HG03280 (cell line): Measurements from ENCODE around the gene ADORA2B.
"Not testable (repeated sequence)": the region's sequence is repeated elsewhere in the genome, so short reads cannot be mapped to it uniquely, and the experiment has no call there.

Experiments used
- ATAC-seq: cut with Tn5 transposase; IDR thresholded peaks from one replicate; pipeline ENCODE4 v1.9.1; 2021; ENCODE audit warnings: mild to moderate bottlenecking, moderate library complexity; ENCODE audit not compliant: unreplicated experiment

The ADORA2B gene

DNA sequence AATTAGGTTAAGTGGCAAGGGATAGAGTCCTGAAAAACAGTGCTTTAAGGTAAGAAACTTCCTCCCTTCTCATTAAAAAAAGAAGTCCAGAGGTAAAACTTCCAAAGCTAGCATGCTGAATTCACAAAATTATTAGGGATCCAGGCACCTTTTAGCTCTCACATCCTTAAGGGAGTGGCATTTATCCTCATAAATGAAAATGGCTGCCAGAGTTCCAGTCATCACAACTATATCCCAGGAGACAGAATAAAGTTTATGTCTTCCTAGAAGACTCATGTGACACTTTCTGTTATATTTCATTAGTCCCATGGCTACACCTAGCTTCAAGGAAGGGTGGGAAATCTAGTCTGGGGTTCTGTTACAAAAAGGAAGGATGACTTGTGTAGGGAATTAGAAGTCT lies 23.3 kb upstream of the ADORA2B start:
- no peak for ATAC-seq

GRCh38 chr17:15922586-15922985 lies 22.3 kb upstream of the ADORA2B start:
- no peak for ATAC-seq

DNA sequence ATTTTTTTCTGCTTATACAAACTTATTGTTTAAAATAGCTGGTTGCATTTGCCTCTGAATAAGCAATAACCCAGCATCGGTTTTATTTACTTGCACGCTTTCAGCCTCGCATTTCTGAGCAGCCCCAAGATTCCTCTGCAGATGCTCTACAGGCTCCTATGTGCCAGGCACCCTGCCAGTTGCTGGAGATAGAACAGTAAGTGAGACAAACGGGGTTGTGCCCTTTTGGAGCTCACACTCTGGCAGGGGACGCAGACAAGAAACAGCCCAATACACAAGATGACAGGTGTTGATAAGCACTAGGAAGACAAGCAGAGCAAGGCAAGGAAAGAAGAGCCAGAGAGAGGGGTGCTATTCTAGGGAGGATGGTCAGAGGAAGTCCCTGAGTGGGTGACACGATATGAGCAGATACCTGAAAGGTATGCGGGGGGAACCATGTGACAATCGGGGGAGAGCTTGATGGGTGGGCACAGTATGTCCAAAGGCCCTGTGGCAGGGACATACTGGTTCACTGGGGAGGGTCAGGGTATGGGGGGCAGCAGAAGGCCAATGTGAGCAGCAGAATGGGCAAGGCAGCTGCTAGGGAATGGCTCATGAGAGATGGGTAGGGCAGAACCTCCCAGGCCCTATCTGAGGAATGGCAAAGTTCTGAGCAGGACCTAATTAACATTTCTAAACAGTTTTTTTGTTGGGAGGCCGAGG lies 18.7 kb upstream of the ADORA2B start:
- no peak for ATAC-seq

GRCh38 chr17:15928286-15928785 lies 16.6 kb upstream of the ADORA2B start:
- no peak for ATAC-seq

DNA sequence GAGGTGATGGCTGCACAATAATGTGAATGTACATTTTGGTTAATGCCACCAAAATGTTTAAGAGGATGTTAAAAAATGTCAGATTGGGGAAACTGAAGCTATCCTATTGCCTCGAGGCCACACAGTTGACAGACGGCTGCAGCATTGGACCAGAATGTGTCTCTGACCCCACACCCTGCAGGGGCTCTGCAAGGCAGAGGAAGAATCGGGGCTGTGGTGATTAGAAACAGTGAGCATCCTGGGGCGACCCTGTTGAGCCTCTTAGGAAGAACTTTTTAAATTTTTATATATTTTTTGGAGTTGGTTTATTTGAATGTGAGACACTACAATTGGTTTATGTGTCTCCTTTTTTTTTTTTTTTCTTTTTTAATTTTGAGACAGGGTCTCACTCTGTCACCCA lies 15.0 kb upstream of the ADORA2B start:
- no peak for ATAC-seq

DNA sequence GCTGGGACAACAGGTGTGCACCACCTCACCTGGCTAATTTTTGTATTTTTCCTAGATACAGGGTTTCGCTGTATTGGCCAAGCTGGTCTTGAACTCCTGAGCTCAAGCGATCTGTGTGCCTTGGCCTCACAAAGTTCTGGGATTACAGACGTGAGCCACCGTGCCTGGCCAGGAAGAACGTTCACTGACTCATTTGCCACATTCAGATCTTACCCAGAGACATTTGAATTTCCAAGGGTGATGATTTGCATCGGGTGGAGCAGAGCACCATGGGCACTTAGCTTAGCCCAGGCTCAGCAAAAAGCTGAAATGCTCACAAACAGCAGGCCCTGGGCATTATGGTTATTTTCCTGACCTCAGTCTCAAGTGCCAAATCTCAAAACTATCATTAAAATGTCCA lies 14.5 kb upstream of the ADORA2B start:
- no peak for ATAC-seq

GRCh38 chr17:15931394-15931793 lies 13.5 kb upstream of the ADORA2B start:
- ATAC-seq, result no peak

- no peak for ATAC-seq
Observed at GRCh38 chr17:15934866-15935265, 10.1 kb upstream of the ADORA2B start.

- ATAC-seq, result no peak
Observed at GRCh38 chr17:15935891-15936290, 9.0 kb upstream of the ADORA2B start.

DNA sequence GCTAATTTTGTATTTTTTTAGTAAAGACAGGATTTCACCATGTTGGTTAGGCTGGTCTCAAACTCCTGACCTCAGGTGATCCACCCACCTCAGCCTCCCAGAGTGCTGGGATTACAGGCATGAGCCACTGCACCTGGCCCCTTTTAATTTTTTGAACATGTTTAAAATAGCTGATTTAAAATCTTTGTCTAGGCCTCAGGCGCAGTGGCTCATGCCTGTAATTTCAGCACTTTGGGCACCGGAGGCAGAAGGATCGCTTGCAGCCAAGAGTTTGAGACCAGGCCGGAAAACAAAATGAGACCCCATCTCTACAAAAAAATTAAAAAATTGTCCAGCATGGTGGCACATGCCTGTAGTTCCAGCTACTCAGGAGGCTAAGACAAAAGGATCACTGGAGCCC lies 8.4 kb upstream of the ADORA2B start:
- not testable (repeated sequence) for ATAC-seq

DNA sequence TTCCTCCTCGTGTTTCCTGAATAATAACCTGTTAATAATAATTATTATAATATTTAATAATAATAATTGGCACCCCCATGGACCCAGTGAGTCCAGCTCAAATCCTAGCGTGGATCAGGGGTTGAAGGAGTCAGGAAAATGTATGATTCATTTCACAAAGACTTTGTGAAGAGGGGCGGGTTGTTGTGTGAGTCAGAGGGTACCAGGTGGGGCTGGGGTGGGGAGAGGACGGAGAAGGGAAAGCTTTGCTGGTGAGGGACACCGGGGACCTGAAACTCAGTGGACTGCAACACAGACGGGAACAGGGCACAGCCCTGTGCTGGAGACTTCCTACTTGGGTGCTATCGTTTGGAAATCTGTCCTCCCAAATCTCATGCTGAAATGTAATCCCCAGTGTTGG lies 3.1 kb upstream of the ADORA2B start:
- no peak for ATAC-seq

DNA sequence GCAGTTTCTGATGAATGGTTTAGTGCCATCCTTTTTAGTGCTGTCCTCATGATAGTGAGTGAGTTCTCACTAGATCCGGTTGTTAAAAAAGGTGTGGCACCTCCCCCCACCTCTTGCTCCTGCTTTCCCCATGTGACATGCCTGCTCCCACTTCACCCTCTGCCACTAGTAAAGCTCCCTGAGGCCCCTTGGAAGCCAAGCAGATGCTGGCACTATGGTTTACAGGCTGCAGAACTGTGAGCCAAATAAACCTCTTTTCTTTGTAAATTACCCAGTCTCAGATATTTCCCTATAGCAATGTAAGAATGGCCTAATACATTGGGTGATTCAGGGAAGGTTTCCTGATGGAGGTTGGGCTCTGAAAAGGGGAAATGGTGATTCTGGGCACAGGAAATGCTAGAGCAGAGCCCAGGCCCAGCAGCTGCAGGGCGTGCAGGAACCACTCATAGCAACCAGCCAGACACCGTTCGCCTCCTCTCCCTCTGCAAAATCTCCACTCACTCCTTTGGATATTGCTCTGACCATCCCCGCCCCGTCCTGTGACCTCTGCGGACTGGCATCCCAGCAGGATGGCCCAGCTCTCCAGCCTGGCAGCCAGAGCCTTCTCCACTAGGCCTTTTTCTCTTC lies 2.6 kb upstream of the ADORA2B start:
- no peak for ATAC-seq

- no peak for ATAC-seq
Observed at GRCh38 chr17:15943971-15944758, 765 bp upstream of the ADORA2B start.

- no peak for ATAC-seq
Observed at GRCh38 chr17:15945527-15946191, 729 bp downstream of the ADORA2B start.

- ATAC-seq, result no peak
Observed at GRCh38 chr17:15946611-15947120, 1.7 kb downstream of the ADORA2B start.

DNA sequence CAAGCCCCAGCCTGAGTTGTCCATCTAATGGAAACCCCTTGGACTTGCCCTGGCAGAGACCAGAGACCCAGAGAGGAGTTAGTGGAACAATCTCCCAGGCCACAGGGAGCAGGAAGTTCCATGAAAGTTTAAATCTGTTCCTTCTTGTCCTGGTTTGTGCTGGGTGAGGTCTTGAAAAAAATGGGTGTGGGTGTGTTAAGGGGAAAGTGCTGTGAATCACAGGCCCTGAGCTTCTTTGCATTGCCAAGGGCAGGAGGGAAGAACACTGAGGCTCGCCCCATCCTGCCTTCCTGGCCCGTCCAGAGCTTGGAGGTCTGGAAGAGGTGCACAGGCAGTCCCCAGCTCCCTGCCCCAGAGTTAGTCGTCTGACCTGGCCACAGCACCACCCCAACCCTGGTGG lies 2.3 kb downstream of the ADORA2B start:
- no peak for ATAC-seq

DNA sequence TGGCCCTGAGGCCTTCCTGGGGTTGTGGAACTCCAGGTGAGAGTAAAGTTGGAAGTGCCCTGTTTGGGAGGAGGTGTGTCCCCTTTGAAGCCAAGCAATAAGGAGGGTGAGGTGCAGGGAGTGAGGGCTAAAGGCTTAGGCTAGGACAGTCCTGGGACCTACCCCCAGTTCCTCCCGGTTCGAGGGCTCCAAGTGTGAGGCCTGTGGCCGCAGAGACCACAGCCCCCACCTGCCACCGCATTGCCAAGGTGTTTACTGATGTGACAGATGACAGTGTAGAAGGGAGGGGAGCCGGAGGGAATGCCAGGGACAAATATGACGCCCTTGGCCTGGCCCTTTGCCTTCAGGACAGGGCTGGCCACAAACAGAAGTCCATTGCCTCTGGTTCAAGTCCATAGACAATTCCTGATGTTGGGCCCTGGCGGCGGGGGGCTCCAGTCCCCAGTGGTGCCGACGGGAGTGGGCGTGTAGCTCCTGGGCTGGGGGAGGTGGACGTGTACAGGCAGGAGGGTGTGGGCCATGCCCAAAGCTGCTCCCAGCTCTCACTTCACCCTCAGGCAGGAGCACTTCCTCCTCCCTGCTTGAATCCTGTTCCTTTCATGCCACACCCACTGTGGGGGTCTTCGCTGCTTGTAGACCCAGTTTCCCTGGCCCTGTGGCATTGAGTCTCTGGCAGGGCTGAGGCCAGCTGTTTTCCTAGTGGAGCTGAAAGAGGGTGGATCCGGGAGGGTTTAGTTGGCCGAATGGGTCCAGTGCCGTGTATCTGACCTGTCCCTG lies 3.2 kb downstream of the ADORA2B start:
- no peak for ATAC-seq

DNA sequence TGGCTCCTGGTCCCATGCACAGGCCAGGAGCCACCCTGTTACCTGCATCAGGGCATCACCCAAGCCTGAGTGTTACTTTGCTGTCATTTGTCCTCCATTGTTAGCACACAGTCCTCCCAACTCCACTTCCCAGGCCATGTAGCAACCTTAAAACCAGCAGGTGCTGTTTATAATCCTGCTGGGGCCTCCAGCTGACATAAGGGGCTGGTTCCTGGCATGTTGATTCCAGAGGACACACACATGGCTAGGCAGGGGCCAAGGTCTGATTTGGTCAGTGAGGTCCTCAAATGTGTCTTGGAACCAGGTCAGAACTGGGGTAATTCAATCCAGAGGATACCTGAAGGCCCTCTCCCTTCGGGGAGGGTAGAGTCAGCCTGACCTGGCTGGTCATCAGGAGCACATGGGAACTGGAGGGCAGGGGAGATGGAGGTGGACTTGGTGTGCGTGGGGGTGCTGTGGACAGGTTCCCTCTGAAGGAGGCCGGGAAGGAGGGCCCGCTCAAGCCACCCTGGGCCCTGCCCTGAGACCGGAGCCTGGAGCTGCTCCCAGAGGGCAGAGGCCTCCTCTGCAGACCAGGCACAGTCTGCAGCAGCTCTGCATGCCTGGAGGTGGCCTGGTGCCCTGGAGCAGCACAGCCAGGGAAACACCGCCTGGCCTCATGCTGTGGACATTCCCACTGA lies 6.6 kb downstream of the ADORA2B start:
- no peak for ATAC-seq

DNA sequence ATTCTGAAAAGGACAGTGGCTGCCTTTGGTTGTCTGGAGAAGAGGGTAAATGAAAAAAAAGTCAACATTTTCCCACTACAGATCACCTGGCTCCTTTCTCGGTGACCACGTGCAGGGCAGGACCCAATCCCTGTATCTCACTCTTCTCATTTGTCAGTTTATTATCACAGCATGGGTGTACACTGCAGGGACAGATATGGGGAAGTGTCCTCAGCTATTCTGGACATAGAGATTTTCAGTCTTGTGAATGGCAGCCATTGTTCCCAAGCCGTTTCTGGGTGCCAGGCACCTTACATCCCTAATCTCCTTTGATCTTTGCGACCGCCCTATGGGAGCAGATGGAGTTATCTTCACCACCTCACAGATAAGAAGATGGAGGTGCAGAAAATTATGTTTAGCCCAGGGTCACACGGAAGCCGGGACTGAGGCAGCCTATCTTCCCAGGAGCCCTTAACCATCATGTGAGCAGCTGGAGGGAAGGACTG lies 7.2 kb downstream of the ADORA2B start:
- ATAC-seq, result no peak
